Mucosa of descending colon (tissue), 3 donors: Measurements from ENCODE around the gene GPR137. TPM values are rescaled to one million over a fixed set of nuclear protein-coding genes. Genes with fewer than 3 reads are reported as not detected.

ENCODE experiments used
- ATAC-seq: fragments of 200-7000 bp; cut with Tn5 transposase; one replicate; pipeline ENCODE4 v1.9.1; 2020; ENCODE audit warnings: mild to moderate bottlenecking, moderate library complexity
- DNase-seq, 3 donors: peaks; one replicate each; pipeline ENCODE4 v3.0.0-alpha.2; 2020
- H3K36me3 ChIP-seq: fragments of 200-600 bp; one replicate; pipeline ENCODE4 v1.8.0; 2021; ENCODE audit warnings: low read depth, mild to moderate bottlenecking
- H3K4me1 ChIP-seq: fragments of 200-600 bp; one replicate; pipeline ENCODE4 v1.8.0; 2021; ENCODE audit warnings: low read depth, mild to moderate bottlenecking
- H3K4me3 ChIP-seq: fragments of 200-600 bp; one replicate; pipeline ENCODE4 v1.8.0; 2021; ENCODE audit warnings: mild to moderate bottlenecking
- H3K9me3 ChIP-seq: fragments of 200-600 bp; one replicate; pipeline ENCODE4 v1.8.0; 2021; ENCODE audit warnings: mild to moderate bottlenecking
- intact Hi-C, 2 donors: fragments of 100-400 bp; cut with DNase I in 1 of 2; cut with micrococcal nuclease in 1 of 2; formaldehyde crosslinking; loops; one replicate each; pipeline versions ENCODE4 v1.11.0 to v1.11.1; 2022; cut with DNase I, micrococcal nuclease
- total RNA-seq, 3 donors: library from RNA; stranded (reverse); fragmentation: NEBNext Ultra II Directional in 2 of 3; extraction: Animal tissue kit (Norgen Biotek cat#: 25700) in 2 of 3; gene quantifications; one replicate each; pipeline versions ENCODE4 v1.2.1 to v1.2.4, GENCODE V29; 2021 to 2023
- TF ChIP-seq, protein P1 (sequence below): fragments of 200-600 bp; IDR thresholded peaks from one replicate; pipeline ENCODE4 v1.8.0; 2022; ENCODE audit warnings: antibody characterized with exemption, mild to moderate bottlenecking
- donor health status: DM: no; HTN: no; CAD: no; lungs with moderate emphysema.
- donor health status: DM: no; HTN: no; CAD: no.
- donor health status: DM: no; HTN: yes; CAD: no.

The GPR137 gene
- total RNA-seq, 3 donors from 2014 or later = 31.2 to 46.7 (median 40.6) TPM

DNA sequence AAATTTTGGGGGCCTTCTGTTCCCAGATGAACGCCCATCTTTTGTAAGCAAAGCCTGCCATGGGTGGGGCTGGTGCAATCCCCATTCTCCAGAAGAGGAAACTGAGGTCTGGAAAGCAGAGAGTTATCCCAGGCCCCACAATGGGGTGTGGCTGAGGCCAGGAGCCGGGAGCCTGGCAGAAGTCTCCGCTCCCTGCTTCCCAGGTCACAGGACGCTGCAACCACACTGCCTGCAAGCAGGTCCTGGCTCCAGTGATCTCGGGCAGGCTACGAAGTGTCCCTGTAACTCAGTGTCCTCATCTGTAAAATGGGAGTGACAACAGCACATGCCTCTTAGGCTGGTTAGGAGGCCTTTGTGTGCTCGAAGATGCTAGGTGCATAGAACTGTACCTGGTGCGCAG, 32.6 kb upstream of the GPR137 start:
- Histone ChIP-seq H3K9me3 (no peaks in the 10 kb centered on the region), H3K4me1 (peaks cover 17% of the 10 kb centered on the region), H3K36me3 (peaks cover 3% of the 10 kb centered on the region), H3K4me3 (no peak overlapping the region)
- DNase-seq (no peak), ATAC-seq (no peak)
- intact Hi-C loops = no loop called here
- TF ChIP-seq, protein P1, sequence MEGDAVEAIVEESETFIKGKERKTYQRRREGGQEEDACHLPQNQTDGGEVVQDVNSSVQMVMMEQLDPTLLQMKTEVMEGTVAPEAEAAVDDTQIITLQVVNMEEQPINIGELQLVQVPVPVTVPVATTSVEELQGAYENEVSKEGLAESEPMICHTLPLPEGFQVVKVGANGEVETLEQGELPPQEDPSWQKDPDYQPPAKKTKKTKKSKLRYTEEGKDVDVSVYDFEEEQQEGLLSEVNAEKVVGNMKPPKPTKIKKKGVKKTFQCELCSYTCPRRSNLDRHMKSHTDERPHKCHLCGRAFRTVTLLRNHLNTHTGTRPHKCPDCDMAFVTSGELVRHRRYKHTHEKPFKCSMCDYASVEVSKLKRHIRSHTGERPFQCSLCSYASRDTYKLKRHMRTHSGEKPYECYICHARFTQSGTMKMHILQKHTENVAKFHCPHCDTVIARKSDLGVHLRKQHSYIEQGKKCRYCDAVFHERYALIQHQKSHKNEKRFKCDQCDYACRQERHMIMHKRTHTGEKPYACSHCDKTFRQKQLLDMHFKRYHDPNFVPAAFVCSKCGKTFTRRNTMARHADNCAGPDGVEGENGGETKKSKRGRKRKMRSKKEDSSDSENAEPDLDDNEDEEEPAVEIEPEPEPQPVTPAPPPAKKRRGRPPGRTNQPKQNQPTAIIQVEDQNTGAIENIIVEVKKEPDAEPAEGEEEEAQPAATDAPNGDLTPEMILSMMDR = no peak

- TF ChIP-seq, protein P1 = no peak
- ATAC-seq (no peak), DNase-seq (no peak)
- Histone ChIP-seq H3K4me1 (peaks cover 16% of the 10 kb centered on the region), H3K4me3 (no peak overlapping the region), H3K36me3 (peaks cover 3% of the 10 kb centered on the region), H3K9me3 (no peaks in the 10 kb centered on the region)
- intact Hi-C loops = no loop called here
These were observed 32.2 kb upstream of the GPR137 start for GRCh38 chr11:64253481-64253880.

DNA sequence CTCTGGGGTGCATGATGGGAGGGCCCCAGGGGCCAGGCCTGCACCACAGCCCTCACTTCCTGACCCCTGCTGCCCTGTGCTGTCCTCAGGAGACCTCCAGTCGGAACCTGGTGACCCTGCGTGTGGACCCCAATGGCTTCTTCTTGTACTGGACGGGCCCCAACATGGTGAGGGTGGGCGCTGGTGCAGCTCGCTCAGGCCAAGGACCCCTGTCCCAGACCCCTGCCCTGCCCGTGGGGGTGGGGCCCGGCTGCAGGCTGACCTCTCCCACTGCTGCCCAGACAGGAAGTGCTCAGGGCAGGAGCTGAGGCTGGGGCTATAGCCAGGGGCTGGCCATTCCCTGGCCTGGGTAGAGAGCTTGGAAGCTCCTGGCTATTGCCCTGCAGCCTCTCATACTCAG, 31.3 kb upstream of the GPR137 start:
- H3K4me1 ChIP-seq = peaks cover 16% of the 10 kb centered on the region
- no peak overlapping the region for H3K4me3 ChIP-seq
- DNase-seq (no peak), ATAC-seq (no peak)
- H3K9me3 ChIP-seq = no peaks in the 10 kb centered on the region
- peaks cover 3% of the 10 kb centered on the region for H3K36me3 ChIP-seq
- intact Hi-C loops = no loop called here
- TF ChIP-seq, protein P1 = no peak

GRCh38 chr11:64255135-64256128, 30.2 kb upstream of the GPR137 start:
- H3K36me3 ChIP-seq = peaks cover 3% of the 10 kb centered on the region
- ATAC-seq (no peak), DNase-seq (no peak)
- no peak overlapping the region for H3K4me3 ChIP-seq
- peaks cover 14% of the 10 kb centered on the region for H3K4me1 ChIP-seq
- intact Hi-C loops = no loop called here
- H3K9me3 ChIP-seq = no peaks in the 10 kb centered on the region
- TF ChIP-seq, protein P1 = no peak

DNA sequence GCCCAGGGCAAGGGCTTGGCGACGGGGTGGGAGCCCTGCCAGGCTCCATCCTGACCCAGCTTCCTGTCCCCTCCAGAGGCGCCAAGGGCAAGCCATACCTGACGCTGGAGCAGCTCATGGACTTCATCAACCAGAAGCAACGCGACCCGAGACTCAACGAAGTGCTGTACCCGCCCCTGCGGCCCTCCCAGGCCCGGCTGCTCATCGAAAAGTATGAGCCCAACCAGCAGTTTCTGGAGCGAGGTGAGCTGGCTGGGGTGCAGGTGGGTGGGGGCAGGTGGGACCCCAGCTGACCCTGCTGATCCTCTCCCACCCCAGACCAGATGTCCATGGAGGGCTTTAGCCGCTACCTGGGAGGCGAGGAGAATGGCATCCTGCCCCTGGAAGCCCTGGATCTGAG, 29.3 kb upstream of the GPR137 start:
- no peaks in the 10 kb centered on the region for H3K9me3 ChIP-seq
- no peak for ATAC-seq
- TF ChIP-seq, protein P1 = no peak
- H3K36me3 ChIP-seq = peaks cover 3% of the 10 kb centered on the region
- DNase-seq = no peak
- no peak overlapping the region for H3K4me3 ChIP-seq
- intact Hi-C loops = no loop called here
- peaks cover 8% of the 10 kb centered on the region for H3K4me1 ChIP-seq
